NCI-H446 (cell line): ENCODE results near the gene CFAP157.
"Not testable (repeated sequence)": the region's sequence is repeated elsewhere in the genome, so short reads cannot be mapped to it uniquely, and the experiment has no call there.

Experiments used
- DNase-seq, 2 experiments: peaks; one replicate each; lab custom pipeline; 2025; lab: John Stamatoyannopoulos, UW

Gene CFAP157

GRCh38 chr9:127735530-127736185, 28.9 kb downstream of the CFAP157 start:
- DNase-seq: no peak

GRCh38 chr9:127738666-127739065, 31.9 kb downstream of the CFAP157 start:
- no peak for DNase-seq

GRCh38 chr9:127739614-127740330, 33.0 kb downstream of the CFAP157 start:
- DNase-seq: no peak

DNA sequence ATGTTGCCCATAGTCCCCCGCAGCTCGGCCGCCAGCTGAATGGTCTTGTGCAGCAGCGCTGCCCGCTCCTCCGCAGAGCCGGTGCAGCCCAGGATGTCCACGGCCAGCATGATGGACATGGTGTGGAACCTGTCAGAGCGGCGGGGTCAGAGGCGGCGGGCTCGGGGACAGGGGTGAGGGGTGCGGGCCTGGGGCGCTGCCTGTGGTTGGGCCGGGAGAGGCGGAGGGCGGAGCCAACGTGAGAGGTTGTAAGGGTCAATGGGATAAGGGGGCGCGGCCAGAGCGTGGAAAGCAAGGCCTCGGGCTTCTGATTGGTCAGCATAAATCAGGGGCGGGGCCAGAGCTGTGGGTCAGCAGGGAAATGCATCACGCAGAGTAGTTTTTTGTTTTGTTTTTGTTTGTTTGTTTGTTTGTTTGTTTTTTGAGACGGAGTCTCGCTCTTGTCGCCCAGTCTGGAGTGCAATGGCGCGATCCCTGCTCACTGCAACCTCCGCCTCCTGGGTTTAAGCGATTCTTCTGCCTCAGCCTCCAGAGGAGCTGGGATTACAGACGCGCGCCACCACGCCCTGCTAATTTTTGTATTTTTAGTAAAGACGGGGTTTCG, 35.1 kb downstream of the CFAP157 start:
- no peak for DNase-seq

GRCh38 chr9:127742435-127743088, 35.8 kb downstream of the CFAP157 start:
- DNase-seq: no peak

DNA sequence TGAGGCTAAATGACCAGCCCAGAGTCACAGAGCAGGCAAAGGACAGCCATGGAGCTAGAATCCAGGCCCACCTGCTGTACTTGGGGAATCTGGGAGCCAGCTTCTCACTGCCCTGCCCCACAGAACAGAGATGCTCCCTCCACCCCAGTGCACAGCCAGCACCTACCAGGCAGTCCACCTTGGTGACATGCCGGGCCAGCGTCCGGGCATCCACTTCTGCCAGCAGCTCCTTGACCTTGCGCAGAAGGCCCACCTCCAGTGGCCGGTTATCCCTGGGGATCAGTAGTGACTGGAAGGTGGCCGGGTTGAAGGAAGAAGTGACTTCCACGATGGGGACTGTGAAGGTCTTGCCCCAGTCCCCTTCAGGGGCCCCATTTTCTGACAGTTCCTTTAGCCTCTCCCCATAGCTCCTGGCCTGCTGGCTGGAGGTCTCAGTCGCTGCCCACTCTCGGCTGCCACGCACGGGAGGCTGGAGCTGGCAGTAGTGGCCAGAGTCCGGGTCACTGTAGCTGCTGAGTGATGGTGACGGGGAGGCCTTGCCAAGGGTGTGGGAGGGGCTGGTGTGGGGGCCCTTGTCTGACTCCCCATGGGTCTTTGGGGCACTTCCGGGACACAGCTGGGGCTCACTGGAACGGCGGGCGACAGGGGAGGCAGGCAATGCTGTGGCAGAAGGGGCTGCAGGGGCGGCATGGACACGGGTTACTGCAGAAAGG, 37.8 kb downstream of the CFAP157 start:
- DNase-seq: no peak

DNA sequence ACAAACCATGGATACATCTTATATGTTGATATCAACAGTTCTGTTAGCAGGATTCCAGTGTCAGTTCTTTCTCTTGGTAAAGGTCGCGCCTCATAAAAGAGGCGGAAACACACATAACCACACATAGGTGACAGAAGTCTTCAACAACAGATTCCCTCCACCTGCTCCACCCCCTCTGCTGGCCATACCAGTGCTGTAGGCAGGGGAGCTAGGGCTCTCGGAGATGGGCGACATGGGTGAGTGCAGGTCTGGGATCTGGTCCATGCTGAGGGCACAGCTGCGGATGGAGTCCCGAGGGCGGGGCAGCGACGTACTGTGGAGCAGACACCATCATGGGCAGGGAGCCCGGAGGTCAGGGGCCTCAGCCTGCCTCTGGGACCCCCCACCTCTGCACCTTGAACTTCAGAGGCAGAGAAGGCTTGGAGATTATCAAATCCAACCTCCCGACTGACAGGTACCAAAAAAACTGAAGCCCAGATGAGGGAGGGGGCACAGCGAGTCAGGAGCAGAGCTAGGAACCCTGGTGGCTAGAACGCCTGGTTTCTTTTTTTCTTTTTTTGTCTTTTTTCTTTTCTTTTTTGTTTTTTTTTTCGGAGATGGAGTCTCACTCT, 40.3 kb downstream of the CFAP157 start:
- DNase-seq: no peak

DNA sequence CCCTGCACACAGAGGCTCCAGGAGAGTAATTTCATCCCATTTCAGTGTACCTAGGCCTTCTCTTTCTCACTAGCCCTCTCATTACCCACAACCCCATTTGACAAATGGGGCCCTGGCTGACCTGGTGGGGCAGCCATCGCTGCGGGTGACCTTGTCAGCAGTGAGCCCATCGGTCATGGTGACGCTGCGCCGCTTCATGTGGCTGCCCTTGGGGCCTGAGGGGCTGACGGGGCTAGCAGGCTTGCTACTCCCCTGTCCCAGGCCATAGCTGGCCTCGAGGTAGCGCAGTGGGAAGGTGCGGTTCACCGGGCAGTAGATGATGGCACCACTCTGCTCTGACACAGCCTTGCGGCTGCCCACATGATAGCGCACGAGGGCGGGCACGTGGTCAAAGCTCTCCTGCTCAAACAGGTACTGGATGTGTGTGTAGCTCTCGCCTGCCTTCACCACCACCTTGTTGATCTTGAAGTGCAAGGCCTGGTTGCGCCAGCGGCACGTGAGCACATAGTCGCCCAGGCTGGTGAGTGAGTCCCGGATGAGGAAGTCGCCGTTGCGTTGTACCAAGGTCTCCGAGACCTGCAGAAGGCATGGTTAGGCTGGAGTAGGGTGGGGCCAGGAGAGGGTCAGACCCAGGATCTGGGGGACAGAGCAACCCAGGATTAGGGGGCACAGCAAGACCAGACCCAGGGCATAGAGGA, 42.5 kb downstream of the CFAP157 start:
- DNase-seq: no peak

DNA sequence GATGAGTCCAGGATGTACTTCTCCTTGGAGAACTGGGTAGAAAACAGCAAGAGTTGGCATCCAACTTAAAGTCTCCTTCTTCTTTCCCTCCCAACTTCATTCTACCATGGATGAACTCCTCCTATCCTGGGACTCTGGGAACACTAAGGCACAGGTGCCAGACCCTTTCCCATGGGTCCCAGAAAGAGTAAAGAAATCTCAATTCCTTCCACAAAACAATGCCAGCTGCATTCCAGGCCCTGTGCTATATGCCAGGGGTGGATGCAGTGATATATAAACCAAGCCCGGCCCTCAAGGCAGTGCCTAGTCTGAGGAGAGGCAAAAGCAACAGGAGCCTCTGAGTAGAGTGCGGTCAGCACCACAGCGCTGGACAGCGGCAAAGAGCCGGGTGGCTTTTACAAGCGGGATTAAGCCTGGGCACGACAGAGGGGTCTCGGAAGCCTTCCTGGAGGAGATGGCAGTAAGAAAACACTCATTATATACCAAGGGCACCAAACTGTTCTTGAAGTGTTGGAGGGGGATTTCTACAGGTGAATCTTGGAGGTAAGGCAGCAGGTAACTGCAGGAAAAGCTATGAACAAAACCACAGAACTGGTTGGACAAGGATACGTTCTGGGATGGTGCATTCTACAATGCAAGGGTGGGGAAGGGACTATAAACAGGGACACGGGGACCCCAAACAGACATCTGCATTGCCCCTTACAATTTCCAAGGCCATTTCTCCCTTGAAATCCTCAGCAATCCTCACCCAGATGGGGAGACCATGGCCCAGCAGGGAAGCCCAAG, 44.7 kb downstream of the CFAP157 start:
- DNase-seq: no peak

GRCh38 chr9:127753148-127753547, 46.4 kb downstream of the CFAP157 start:
- DNase-seq: no peak

DNA sequence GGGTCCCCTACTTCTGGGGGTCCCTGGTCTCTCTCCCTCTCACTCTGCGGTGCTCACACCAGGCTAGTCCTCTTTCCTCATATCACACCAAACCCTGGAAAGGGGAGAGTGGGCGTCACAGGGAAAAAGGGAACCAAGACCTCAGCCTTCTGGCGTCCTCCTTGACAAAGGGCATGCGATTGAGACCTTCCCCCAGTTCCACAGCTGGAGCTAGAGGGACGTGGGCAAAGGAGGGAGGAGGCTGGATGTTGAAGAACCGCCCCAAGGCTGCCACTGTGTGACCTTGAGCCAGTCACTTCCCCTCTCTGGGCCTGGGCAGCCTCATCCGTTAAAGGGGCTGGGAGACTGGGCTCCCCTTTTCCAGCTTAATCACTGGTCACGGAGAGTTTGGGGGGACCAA, 46.8 kb downstream of the CFAP157 start:
- no peak for DNase-seq

DNA sequence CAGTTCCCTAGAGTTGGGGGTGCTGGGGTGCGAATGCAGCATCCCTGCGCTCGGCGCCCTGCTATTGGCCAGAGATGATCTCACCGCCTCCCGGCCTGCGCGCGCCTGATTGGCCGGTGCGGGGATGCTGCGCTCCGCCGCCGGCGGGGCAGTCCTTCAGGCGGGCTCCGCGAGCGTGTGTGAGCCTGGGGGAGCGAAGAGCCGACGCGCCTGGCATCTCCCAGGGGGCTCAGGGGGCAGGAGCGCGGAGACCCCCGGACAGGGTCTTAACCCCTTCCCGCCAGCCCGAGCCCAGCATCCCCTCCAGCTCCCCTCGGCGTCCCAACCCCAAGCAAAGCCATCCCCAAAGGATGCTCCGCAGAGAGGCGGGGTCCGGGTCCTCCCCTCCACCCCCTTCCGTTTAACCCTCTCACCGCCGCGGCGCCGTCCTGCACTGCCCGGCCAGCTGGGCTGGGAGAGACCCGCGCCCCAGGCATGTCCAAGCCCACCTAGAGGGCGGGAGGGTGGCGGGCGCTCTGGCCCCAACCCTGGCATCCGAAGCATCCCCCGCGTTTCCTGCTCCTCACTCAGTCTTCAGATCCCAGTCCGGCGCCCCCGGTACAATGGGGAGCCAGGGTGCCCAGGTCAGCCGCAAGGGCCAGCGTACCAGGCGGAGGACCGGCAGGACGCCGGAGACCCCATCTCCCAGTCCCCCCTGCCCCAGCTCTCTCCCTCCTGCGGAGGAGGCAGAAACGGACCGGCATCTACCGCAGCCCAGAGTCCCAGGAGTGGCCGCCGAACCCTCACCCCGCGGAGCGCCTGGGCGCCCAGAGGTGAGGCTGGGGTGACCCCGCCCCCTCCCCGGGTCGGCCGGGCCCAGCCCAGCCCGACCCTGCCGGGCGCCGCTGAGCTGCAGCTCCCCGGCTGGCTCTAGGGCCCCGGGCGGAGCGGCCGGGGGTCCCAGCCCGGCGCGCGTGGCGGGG, 47.6 kb downstream of the CFAP157 start:
- DNase-seq: peak in 1 of 2 experiments; percentile 20

GRCh38 chr9:127755061-127756060, 48.6 kb downstream of the CFAP157 start:
- DNase-seq: peak; percentile 6 to 41

- DNase-seq: no peak
Measured at GRCh38 chr9:127756233-127756632, 49.4 kb downstream of the CFAP157 start.

DNA sequence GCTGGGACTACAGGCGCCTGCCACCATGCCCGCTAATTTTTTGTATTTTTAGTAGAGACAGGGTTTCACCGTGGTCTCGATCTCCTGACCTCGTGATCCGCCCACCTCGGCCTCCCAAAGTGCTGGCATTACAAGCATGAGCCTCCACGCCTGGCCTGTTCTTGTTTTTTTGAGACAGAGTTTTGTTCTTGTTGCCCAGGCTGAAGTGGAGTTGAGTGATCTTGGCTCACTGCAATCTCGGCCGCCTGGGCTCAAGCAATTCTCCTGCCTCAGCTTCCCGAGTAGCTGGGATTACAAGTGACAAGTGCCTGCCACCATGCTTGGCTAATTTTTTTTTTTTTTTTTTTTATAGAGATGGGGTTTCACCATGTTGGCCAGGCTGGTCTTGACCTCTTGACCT, 50.0 kb downstream of the CFAP157 start:
- not testable (repeated sequence) for DNase-seq

GRCh38 chr9:127758843-127759242, 52.1 kb downstream of the CFAP157 start:
- no peak for DNase-seq

DNA sequence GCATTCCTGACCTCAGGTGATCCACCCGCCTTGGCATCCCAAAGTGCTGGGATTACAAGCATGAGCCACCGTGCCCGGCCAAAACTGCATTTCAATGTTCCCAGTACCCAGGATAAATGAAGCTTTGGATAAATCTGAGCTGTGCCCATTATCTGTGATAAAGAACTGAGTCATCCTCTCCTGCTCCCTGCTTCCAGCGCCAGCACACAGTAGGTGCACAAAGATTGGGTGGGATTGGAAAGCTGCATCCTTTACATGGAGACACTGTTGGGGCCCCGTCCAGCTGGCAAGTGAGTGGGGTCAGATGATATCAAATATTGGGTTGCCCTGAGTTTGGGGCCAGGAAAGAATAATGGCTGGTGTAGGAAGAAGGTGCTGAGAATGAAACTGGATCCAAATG, 54.3 kb downstream of the CFAP157 start:
- DNase-seq: no peak

GRCh38 chr9:127761491-127761956, 54.7 kb downstream of the CFAP157 start:
- DNase-seq: no peak
